H9 (cell line): Measurements from ENCODE around the gene SCAF4. TPM values are rescaled to one million over a fixed set of nuclear protein-coding genes. Genes with fewer than 3 reads are reported as not detected.

ENCODE experiments used
- DNase-seq: peaks from one replicate; pipeline ENCODE4 v3.0.0-alpha.2; 2017
- H2AFZ ChIP-seq: one replicate; pipeline ENCODE4 v1.6.1; 2013; ENCODE audit warnings: mild to moderate bottlenecking, low read length, control low read depth, moderate library complexity
- H2AK5ac ChIP-seq: 2 replicates; pipeline ENCODE4 v1.6.1; 2013; ENCODE audit warnings: low read length, control low read depth, mixed read lengths; ENCODE audit not compliant: insufficient read length
- H2BK120ac ChIP-seq: one replicate; pipeline ENCODE4 v1.6.1; 2013; ENCODE audit warnings: low read depth, mild to moderate bottlenecking, low read length, control low read depth, inconsistent platforms; ENCODE audit not compliant: poor library complexity, severe bottlenecking
- H2BK12ac ChIP-seq: 2 replicates; pipeline ENCODE4 v1.6.1; 2013; ENCODE audit warnings: low read length, control low read depth, mixed read lengths, low read depth; ENCODE audit not compliant: insufficient read length
- H2BK15ac ChIP-seq: 2 replicates; pipeline ENCODE4 v1.6.1; 2013; ENCODE audit warnings: low read depth, low read length, control low read depth
- H2BK20ac ChIP-seq: one replicate; pipeline ENCODE4 v1.6.1; 2013; ENCODE audit warnings: low read depth, mild to moderate bottlenecking, low read length, control low read depth, inconsistent platforms; ENCODE audit not compliant: poor library complexity, severe bottlenecking
- H2BK5ac ChIP-seq: 2 replicates; pipeline ENCODE4 v1.6.1; 2013; ENCODE audit warnings: low read length, control low read depth, mixed read lengths; ENCODE audit not compliant: insufficient read length
- H3K14ac ChIP-seq: 2 replicates; pipeline ENCODE4 v1.6.1; 2013; ENCODE audit warnings: low read length, control low read depth; ENCODE audit not compliant: insufficient read depth
- H3K18ac ChIP-seq: 2 replicates; pipeline ENCODE4 v1.6.1; 2013; ENCODE audit warnings: low read depth, mild to moderate bottlenecking, mixed read lengths, low read length, control low read depth; ENCODE audit not compliant: insufficient read length
- H3K23ac ChIP-seq: 2 replicates; pipeline ENCODE4 v1.6.1; 2013; ENCODE audit warnings: low read length, control low read depth, mixed read lengths, low read depth; ENCODE audit not compliant: insufficient read length
- H3K23me2 ChIP-seq: 2 replicates; pipeline ENCODE4 v1.6.1; 2013; ENCODE audit warnings: low read depth, mild to moderate bottlenecking, mixed read lengths, low read length, control low read depth; ENCODE audit not compliant: insufficient read length, poor library complexity, severe bottlenecking
- H3K27ac ChIP-seq: 2 replicates; pipeline ENCODE4 v1.5.1; 2013; ENCODE audit warnings: low read length, control low read depth, mixed read lengths, low read depth; ENCODE audit not compliant: insufficient read length
- H3K27me3 ChIP-seq: 2 replicates; pipeline ENCODE4 v1.6.1; 2013; ENCODE audit warnings: low read length, control low read depth, inconsistent platforms; ENCODE audit not compliant: insufficient read depth
- H3K4ac ChIP-seq: 2 replicates; pipeline ENCODE4 v1.6.1; 2013; ENCODE audit warnings: low read depth, mild to moderate bottlenecking, control low read depth, inconsistent platforms, low read length, moderate library complexity
- H3K4me1 ChIP-seq: 2 replicates; pipeline ENCODE4 v1.6.1; 2013; ENCODE audit warnings: low read length, control low read depth, inconsistent platforms; ENCODE audit not compliant: insufficient read depth
- H3K4me2 ChIP-seq: 2 replicates; pipeline ENCODE4 v1.6.1; 2013; ENCODE audit warnings: low read length, control low read depth, mixed read lengths; ENCODE audit not compliant: insufficient read length, insufficient read depth
- H3K56ac ChIP-seq: 2 replicates; pipeline ENCODE4 v1.6.1; 2013; ENCODE audit warnings: low read depth, mild to moderate bottlenecking, mixed read lengths, low read length, control low read depth; ENCODE audit not compliant: insufficient read length
- H3K79me1 ChIP-seq: 2 replicates; pipeline ENCODE4 v1.6.1; 2013; ENCODE audit warnings: low read depth, mild to moderate bottlenecking, moderate library complexity, low read length, control low read depth, inconsistent platforms; ENCODE audit not compliant: insufficient read depth, poor library complexity, severe bottlenecking
- H3K79me2 ChIP-seq: 2 replicates; pipeline ENCODE4 v1.6.1; 2013; ENCODE audit warnings: low read length, control low read depth, inconsistent platforms; ENCODE audit not compliant: insufficient read depth
- H3K9ac ChIP-seq: 2 replicates; pipeline ENCODE4 v1.6.1; 2013; ENCODE audit warnings: low read length, control low read depth, mixed read lengths; ENCODE audit not compliant: insufficient read length; ENCODE audit errors: extremely low read depth
- H3K9me3 ChIP-seq: one replicate; pipeline ENCODE4 v1.6.1; 2013; ENCODE audit warnings: low read depth, low read length, inconsistent platforms; ENCODE audit not compliant: control insufficient read depth
- H3T11ph ChIP-seq: one replicate; pipeline ENCODE4 v1.6.1; 2013; ENCODE audit warnings: mild to moderate bottlenecking, low read length, control low read depth, inconsistent platforms
- H4K20me1 ChIP-seq: one replicate; pipeline ENCODE4 v1.6.1; 2013; ENCODE audit not compliant: control insufficient read depth, insufficient read length, insufficient read depth
- H4K5ac ChIP-seq: 2 replicates; pipeline ENCODE4 v1.6.1; 2013; ENCODE audit warnings: low read depth, mild to moderate bottlenecking, mixed read lengths, low read length, control low read depth; ENCODE audit not compliant: insufficient read length
- H4K8ac ChIP-seq: replicated peaks from 2 replicates; pipeline ENCODE4 v1.6.1; 2013; ENCODE audit warnings: low read length, control low read depth, mixed read lengths, low read depth; ENCODE audit not compliant: insufficient read length
- H4K91ac ChIP-seq: 2 replicates; pipeline ENCODE4 v1.6.1; 2013; ENCODE audit warnings: low read depth, mild to moderate bottlenecking, moderate library complexity, mixed read lengths, low read length, control low read depth; ENCODE audit not compliant: insufficient read length
- H3K27ac Mint-ChIP-seq, 3 experiments: 2 replicates in 2 of 3; 3 replicates in 1 of 3; pipeline ENCODE4 v1.8.0; 2020 to 2021; ENCODE audit warnings: mixed read lengths in 3 of 3, mild to moderate bottlenecking in 1 of 3, moderate library complexity in 1 of 3
- H3K27me3 Mint-ChIP-seq: 2 replicates; pipeline ENCODE4 v1.8.0; 2021; ENCODE audit warnings: low read depth, mild to moderate bottlenecking, moderate library complexity, mixed read lengths
- H3K36me3 Mint-ChIP-seq, 3 experiments: 2 replicates in 2 of 3; 3 replicates in 1 of 3; pipeline ENCODE4 v1.8.0; 2020 to 2021; ENCODE audit warnings: low read depth in 3 of 3, mixed read lengths in 3 of 3; ENCODE audit not compliant: insufficient read depth in 1 of 3
- H3K4me1 Mint-ChIP-seq, 2 experiments: 2 replicates each; pipeline ENCODE4 v1.8.0; 2020; ENCODE audit warnings: mixed read lengths in 2 of 2
- H3K4me3 Mint-ChIP-seq, 2 experiments: 2 replicates in 1 of 2; 3 replicates in 1 of 2; pipeline ENCODE4 v1.8.0; 2020 to 2021; ENCODE audit warnings: mild to moderate bottlenecking in 2 of 2, mixed read lengths in 2 of 2, moderate library complexity in 1 of 2
- H3K9me3 Mint-ChIP-seq, 2 experiments: 2 replicates in 1 of 2; 3 replicates in 1 of 2; pipeline ENCODE4 v1.8.0; 2020; ENCODE audit warnings: mild to moderate bottlenecking in 2 of 2, mixed read lengths in 2 of 2, moderate library complexity in 1 of 2
- WGBS: extraction: QIAGEN DNeasy Blood & Tissue Kit; methylation state at CpG from one replicate; pipeline ENCODE4 v1.1.7; 2013; ENCODE audit warnings: missing lambda C conversion rate, low lambda C conversion rate, mixed read lengths; ENCODE audit not compliant: insufficient read length; ENCODE audit errors: extremely low coverage; 5-methylcytosine and 5-hydroxymethylcytosine counted together
- total RNA-seq: library from RNA; stranded (reverse); gene quantifications from 2 replicates; pipeline ENCODE4 v1.2.1, GENCODE V29; 2021
- TF ChIP-seq, protein P1 (sequence below): fragments of 200-600 bp; sonication (generic); conservative IDR thresholded peaks from 3 replicates; pipeline ENCODE4 v1.8.0; 2021; ENCODE audit warnings: antibody characterized with exemption, mild to moderate bottlenecking

The SCAF4 gene
- total RNA-seq, 1 experiment from 2014 or later = 76.8 TPM

DNA sequence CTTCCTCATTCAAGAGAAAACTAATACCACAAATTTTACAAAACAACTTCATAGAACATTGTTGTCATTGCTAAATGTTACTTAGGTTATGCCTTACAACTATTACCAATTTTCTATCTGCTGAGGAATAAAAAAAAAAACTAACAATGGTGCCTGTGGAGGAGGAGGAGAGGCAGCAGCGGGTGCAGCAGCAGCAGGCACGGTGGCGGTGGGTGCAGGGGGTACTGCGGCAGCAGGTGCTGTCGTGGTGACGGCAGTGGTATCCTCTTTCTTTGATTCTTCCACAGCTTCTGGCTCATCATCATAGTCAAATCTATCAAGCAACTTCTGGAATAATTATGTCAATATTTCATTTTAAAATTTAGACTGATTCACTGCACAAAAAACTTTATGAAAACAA is 35.5 kb downstream of the SCAF4 start:
- Histone ChIP-seq H4K91ac (no peak overlapping the region), H4K20me1 (no peaks in the 10 kb centered on the region), H3K4me2 (no peak overlapping the region), H3K4me1 (no peaks in the 10 kb centered on the region), H3K9me3 (no peaks in the 10 kb centered on the region), H2AFZ (no peak overlapping the region), H3K56ac (no peak overlapping the region), H3K9ac (no peak overlapping the region), H3K23me2 (no peaks in the 10 kb centered on the region), H2BK12ac (no peak overlapping the region), H3K18ac (no peak overlapping the region), H2AK5ac (no peak overlapping the region), H4K8ac (no peak overlapping the region), H3K27ac (no peak overlapping the region), H3K23ac (no peak overlapping the region), H3K4ac (no peak overlapping the region), H3K79me1 (peaks cover 6% of the 10 kb centered on the region), H2BK5ac (no peak overlapping the region), H4K5ac (no peak overlapping the region), H2BK15ac (no peak overlapping the region), H2BK20ac (no peak overlapping the region), H3K27me3 (no peaks in the 10 kb centered on the region), H2BK120ac (no peak overlapping the region), H3T11ph (no peak overlapping the region), H3K79me2 (no peaks in the 10 kb centered on the region; the same call in 1 of the 2 replicates), H3K14ac (no peak overlapping the region)
- WGBS = no CpG with 5 or more reads among the region's 6 CpGs
- no peaks in the 10 kb centered on the region for H3K9me3 Mint-ChIP-seq
- no peak overlapping the region; a peak in 1 of 7 replicates for H3K27ac Mint-ChIP-seq
- H3K4me1 Mint-ChIP-seq = no peaks in the 10 kb centered on the region
- no peak overlapping the region for H3K4me3 Mint-ChIP-seq
- TF ChIP-seq, protein P1, sequence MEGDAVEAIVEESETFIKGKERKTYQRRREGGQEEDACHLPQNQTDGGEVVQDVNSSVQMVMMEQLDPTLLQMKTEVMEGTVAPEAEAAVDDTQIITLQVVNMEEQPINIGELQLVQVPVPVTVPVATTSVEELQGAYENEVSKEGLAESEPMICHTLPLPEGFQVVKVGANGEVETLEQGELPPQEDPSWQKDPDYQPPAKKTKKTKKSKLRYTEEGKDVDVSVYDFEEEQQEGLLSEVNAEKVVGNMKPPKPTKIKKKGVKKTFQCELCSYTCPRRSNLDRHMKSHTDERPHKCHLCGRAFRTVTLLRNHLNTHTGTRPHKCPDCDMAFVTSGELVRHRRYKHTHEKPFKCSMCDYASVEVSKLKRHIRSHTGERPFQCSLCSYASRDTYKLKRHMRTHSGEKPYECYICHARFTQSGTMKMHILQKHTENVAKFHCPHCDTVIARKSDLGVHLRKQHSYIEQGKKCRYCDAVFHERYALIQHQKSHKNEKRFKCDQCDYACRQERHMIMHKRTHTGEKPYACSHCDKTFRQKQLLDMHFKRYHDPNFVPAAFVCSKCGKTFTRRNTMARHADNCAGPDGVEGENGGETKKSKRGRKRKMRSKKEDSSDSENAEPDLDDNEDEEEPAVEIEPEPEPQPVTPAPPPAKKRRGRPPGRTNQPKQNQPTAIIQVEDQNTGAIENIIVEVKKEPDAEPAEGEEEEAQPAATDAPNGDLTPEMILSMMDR = no peak
- H3K27me3 Mint-ChIP-seq = no peaks in the 10 kb centered on the region
- peaks cover 47 to 88% (median 81%) of the 10 kb centered on the region in 3 experiments; a peak in 6 of 7 replicates for H3K36me3 Mint-ChIP-seq
- no peak for DNase-seq
